ENCODE measurements around the gene ARHGAP30.
"Not testable (repeated sequence)": the region's sequence is repeated elsewhere in the genome, so short reads cannot be mapped to it uniquely, and the experiment has no call there.

The ARHGAP30 gene

DNA sequence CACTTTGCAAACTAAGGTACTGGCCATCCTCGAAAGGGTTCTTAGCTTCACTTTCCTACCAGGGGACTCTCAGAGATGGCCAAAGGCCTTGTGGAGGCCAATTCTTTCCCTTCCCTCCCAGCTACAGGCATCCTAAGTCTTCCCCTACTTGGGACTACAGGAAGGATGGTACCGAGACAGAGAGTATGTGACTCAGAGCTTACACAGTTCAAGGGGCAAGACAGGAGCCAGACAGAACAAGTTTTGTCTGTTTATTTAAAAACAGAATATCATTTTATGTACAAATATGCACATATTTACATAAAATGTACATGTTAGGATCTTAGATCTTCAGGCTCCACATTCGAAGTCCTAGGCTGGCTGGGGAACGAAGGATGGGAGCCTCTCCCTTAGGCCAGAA, 1.1 kb upstream of the ARHGAP30 start:
- DNase-seq: no peak

DNA sequence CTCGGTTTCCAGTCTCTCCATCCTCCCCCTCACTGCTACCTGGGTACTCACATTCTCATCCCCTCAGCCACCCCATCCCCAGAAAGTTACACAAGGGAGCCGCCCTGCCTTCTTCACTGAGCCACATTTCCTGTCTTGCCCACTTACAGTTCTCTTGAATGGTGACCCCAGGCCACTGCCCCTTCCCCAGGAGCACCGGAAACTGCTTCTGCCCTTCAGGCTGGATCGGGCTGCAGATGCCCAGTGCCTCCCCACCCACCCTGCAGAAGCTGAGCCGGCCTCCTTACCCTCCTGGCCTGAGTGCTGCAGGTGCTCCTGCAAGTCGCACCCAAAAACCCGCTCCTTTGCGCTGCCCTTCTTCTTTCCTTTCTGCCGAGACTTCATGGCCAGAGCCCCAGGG, 450 bp downstream of the ARHGAP30 start:
- no peak for DNase-seq

DNA sequence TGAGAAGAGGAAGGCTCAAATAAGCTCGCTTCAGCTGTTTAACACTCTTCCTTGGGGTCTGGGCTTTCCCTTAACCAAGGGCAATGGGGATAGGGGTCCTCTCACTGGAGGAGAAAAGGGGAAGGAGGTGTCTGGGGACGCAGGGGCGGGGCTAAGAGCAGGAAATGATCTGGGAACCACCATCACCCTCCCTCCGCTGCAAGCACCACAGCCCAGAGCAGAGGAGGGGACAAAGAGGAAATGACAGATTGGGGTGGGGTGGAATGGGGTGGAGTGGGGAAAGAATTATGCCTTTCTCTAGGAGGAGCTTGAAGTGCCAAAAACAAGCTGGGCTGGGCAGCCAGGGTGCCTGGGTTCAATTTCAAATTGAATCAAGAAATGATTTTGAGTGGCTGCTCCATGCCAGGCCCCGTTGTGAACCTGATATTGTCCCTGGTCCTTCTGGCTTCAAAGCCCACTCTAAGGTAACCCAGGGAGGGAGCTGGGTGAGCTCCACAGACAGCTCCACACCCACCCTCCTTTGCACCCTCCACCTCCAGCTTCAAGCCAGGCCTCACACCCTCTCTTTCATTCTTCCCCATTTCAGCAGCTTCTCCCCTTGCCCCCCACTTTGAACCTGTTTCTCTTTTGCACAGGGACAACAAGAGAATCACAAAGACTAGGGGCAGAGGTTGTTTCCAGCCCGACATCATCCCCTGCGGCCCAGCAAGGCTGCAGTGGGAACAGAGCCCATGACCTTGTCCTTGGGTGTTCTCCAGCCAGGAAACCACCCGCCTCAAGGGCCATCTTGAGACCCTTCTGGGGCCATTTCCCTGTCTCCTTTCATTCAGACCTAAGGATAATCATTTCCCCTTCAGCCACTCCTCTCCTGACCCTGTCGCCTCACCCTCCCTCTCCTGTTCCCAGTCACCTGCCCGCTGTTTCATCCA, 1.1 kb downstream of the ARHGAP30 start:
- no peak for DNase-seq

DNA sequence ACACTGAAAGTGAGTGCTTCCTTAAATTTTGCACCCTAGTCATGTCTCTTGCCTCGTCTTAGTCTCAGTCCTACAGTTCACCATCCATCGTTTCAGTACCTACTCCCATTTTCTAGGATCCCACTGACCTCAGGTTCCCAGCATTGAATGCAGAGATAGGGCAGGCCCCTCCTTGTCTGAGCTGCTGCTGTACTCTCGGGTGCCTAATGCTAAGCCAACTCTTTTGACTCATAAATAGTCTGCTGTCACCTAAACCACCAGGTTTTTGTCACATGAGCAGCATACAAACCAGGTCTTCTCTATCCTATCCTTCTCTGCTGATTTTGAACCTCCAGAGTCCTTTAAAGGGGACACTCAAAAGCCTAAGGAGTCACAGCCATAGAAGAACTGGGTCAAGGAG, 3.0 kb downstream of the ARHGAP30 start:
- no peak for DNase-seq

DNA sequence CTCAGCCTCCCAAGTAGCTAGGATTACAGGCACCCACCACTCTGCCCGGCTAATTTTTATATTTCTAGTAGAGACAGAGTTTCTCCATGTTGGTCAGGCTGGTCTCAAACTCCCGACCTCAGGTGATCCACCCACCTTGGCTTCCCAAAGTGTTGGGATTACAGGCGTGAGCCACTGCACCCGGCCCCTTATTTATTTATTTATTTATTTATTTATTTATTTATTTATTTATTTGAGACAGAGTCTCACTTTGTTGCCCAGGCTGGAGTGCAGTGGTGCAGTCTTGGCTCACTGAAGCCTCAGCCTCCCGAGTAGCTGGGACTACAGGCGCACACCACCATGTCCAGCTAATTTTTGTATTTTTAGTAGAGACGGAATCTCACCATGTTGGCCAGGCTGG, 4.0 kb downstream of the ARHGAP30 start:
- DNase-seq: not testable (repeated sequence)

DNA sequence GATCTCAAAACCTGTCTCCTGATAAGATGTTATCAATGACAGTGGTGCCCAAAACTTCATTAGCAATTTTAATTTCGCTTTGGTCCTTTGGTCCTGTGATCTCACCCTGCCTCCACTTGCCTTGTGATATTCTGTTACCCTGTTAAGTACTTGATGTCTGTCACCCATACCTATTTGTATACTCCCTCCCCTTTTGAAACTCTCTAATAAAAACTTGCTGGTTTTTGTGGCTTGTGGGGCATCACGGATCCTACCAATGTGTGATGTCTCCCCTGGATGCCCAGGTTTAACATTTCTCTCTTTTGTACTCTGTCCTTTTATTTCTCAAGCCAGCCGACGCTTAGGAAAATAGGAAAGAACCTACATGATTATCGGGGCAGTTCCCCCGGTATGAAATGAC, 5.8 kb downstream of the ARHGAP30 start:
- not testable (repeated sequence) for DNase-seq

DNA sequence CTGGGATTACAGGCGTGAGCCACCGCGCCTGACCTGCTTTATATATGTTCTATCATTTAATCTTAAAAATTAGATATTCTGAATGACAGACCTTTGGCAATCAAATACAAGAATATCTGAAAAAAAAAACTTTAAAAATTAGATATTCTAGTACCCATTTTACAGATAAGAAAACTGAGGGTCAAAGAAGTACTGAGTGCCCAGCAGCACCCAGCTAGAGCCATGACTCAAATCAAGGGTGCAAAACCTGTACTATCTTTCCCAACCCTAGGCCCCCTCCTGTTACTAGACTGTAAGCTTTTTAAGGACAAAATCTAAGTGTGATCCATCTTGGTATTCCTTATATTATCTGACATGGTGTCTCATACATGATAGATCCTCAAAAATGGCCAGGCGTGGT, 8.3 kb downstream of the ARHGAP30 start:
- DNase-seq: no peak

DNA sequence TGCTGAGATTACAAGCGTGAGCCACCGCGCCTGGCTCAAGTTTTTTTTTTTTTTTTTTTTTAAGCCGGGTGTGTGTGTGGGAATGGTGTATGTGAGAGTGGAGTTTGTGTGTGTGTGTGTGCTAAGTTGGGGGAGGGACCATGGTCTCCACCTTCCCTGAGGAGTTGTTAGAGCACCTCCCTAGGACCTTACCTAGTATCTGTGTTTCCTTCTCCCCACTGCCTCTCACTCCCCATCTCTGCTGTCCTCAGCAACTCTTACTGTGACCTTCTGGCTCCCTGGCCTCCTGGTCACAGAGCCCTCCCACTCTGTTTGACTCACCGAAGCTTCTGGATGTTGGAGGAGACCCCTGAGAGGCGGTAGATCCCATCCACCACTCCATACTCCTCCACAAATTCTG, 10.4 kb downstream of the ARHGAP30 start:
- DNase-seq: no peak

DNA sequence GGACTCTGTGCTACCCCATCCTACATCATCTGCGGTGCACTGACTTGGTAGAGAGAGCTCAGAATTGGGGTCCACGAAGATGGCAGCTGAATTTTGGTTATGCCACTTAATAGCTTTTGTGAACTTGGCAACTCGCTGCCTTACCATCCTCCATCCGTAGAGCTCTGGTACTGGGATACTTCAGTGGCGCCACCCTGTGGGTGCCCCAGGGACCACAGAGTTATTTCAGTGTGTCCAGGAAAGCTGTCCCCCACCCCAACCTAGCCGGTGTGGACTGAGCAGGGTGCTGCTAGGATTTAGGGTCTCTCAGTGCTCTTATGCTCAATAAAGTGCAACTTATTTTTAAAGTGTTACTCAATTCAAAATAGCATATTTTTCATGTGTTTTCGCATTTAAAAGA, 14.9 kb downstream of the ARHGAP30 start:
- DNase-seq: no peak

DNA sequence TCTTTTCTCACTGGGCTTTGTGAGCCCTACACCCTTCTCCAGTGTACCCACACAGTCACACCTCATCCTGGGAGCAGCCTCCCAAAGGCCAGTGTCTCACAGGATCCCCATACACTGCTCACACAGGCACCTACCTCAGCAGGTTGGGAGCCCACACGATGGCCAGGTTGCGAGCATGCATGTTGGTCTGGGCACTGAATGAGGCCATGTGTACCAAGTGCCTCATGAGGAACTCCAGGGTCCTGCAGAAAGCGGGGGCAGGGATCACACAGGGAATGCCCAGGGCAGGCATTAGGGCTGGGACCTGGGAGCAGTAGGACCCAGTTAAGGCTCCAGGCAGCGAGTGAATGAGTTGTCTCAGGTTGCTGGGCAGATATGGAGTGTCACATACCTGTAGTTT, 15.5 kb downstream of the ARHGAP30 start:
- no peak for DNase-seq

DNA sequence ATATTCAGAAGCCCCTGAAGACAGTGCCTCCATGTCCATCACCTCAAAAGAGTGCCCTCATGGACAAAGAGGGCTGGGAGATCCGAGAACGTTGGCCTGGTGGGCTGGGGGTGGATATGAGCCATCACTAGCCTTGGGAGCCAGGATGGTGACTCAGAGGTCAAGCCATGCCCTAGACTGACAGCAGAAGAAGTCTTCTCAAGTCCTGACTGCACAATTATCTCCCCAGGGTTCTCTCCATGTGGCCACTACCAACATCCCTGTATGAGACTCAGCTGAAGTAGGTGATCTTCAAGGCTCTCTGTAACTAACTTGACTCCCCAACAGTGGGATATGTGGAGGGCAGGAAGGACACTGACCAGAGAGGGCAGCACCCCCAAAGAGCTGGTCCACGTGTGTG, 16.8 kb downstream of the ARHGAP30 start:
- DNase-seq: no peak

DNA sequence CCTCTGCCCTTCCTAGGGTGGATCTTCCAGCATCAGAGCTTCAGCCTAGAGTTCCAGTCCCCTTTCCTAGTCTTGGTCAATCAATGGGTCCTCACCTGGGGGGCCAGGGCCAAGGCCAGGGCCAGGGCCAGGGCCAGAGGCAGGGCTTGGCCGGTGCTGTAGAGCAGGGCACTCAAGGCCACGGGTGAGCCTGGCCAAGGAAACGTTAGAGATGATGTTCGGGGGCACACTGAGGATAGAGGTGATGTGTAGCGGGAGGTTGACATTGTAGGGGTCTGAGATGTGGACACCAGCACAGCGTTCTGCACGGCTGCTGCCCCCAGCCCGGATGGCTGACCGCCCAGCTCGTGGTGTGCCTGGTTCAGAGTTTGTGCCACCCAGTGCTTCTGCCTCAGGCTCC, 18.5 kb downstream of the ARHGAP30 start:
- no peak for DNase-seq

DNA sequence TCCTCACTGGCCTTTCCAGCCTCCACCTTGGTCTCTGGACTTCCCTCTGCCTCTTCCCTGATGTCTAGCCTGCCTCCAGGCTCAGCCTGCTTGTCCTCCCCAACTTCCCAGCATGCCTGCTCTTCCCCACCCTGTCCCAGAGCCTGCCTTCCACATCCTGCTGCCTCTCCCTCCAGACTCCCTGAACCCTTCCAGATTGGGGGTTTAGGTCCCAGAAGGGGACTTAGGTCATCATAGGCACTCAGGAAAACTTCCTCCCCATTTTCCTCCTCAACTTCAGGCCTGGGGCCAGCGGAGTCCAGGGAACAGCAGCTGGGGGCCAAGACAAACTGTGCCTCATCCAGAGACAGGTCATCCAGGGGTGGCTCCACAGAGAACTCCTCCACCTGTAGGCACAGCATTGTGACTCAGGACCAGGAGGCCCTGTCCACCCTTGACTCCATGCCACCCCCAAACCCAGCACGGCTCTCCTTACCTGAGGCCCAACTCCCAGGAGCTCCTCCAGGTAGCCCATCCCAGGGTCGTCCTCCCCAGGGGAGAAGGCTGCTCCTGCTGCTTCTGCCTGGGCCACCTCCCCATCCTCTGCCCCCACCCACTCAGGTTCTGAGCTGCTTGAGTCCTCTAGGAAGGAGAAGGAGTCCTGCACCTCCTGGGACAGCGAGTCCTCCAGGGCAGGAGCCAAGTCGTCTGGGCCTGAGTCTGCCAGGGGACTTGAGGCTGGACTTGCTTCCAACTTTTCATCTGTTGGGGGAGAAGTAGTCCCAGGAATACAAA, 20.6 kb downstream of the ARHGAP30 start:
- no peak for DNase-seq

DNA sequence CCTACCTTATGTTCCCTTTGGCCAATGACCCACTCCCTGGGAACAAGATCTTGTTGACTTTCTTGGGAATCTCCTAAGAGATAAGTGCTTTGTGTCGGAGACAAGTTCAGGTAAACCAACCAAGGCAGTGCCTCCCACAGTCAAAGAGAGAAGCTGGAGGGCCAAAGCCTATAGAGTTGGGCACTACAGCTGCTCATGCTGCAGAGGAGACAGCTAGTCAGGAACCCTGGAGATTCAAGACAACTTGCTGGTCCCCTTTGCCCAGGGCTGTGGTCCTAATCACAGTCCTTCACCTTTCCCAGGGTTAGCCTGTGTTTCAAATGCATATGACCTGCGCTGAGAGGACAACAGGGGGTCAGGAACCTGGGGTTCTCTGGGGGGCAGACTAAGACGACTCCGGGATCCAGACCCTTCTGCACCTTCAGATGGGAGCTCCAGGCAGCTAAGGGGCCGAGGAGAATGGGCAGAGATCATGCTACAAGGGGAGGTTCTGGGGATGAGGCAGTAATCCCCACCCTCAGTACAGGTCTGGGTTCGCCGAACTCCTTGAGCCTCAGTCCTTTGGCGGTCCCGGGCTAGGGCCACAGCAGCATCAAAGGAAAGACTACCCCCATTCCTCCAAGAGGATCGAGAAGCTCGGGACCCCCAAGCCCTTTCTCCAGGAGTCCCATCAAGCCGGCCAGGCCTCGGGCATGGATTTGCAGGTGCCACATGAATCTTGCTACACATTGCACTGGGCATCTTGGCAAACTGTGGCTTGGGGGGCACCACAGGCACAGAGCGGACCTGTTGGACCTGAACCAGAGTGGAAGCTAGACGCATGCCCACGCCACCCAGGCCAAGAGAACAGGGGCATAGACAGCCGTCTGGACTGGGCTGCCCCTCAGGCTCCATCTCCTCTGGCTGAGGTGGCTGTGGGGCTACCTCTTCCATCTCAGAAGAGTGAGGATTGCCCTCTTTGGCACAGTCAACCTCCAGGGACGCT, 22.0 kb downstream of the ARHGAP30 start:
- DNase-seq: no peak

DNA sequence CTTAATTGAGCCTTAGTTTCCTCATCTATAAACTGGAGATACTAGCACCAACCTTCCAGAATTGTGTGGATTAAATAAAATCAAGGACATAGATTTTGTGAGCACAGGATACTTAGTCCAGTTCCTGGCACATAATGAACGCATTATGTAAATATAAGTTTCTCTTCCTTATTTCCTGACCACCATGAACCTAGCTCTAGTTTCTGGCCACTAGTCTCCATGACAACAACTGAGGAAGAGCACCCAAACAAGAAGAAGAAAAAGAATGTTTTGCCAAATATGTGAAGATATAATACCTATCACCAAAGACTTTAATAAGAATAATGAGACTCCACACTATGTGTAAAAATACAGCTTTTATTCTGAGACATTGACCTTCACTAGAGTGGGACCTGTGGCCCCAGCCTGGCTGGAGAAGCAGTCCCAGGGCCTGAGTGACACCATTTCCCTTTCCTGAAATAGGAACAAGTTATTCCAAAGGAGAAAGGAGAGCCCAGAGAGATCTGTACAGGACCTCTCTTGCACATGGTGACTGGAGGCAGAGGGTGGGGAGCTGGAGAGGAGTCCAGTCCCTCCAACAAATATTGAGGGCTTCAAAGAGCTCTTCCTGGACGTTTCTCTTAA, 23.0 kb downstream of the ARHGAP30 start:
- DNase-seq: no peak

DNA sequence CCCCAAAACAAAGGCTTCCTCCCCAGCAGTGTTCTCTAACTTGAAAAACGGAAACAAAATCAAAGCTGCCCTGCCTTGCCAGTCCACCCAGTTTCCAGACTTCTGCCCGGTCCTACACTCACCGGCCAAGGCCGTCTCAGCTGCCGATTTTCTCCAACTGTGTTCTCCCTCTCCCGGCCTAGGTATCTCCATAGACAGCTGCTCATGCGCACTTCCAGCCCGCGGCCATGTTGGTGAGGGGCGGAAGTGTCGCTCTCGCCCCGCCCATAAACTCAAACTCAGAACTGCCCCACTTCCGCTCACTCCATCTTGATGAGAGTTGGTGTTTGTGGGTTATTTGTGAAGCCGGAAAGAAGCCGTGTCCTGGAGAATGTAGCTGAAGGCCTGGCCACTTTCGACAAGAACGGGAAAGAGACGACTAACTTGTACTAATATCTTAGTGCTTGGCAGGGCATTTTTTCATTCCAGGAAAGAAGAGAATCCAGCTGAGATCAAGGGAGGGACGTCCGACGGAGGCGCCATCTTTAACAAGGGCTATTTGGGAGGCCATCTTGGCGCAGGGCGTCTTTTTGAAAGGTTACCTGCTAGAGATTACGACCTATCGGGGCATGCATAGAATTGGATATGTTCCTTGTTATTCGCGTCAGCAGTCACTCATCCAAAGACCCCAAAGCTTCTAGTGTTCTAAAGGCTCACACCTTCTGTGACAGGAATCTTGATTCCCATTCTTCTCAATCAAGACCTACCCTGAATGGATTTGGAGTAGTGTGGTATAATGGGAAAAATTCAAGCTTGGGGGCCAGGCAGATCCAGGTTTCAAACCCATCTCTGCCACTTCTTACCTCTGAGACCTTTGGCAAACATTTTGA, 23.7 kb downstream of the ARHGAP30 start, which contains the start of gene USF1:
Gene USF1 (minus strand): TSS at position 242 of the 869 bp plus-strand sequence. CDS start 2,702 bp downstream, outside the sequence.
- DNase-seq: peak; percentile 94

DNA sequence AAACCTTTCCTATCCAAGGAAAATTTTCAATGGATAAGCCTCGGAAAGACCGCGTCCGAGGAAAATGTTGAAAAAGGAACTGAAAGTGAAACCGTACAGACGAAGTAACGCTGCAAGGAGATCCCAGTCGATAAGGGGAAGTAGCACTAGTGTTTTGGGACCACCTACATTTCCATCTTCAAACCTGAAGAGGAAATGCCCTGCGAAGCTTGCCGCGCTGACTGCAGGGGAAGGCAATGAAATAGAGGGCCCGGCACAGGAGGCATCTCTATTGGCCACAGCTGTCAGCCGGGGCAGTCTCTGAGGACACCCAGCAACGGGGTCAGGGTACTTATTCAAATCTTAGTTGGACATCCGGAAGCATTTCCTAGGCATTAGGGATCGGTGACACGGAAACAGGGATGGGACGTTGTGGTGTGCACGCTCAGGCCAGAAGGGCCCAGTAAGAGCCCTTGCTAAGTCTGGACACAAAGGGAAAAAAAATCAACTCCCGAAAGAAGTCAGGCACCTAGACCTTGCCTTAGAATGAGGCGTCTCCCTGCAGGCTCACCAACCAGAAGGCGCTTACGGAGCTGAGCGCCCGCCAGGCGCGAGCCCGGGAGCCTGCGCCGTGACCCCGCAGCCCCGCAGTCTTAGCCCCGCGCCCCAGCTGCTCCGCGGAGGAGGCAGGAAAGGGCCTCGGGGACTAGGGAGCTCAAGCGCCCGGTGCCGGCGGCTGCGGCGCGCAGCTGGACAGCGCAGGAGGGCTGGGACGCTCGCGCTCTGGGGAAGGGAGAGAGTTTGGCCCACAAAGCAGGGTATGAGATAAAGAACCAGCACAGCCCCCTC, 24.6 kb downstream of the ARHGAP30 start:
- DNase-seq: peak; percentile 65

DNA sequence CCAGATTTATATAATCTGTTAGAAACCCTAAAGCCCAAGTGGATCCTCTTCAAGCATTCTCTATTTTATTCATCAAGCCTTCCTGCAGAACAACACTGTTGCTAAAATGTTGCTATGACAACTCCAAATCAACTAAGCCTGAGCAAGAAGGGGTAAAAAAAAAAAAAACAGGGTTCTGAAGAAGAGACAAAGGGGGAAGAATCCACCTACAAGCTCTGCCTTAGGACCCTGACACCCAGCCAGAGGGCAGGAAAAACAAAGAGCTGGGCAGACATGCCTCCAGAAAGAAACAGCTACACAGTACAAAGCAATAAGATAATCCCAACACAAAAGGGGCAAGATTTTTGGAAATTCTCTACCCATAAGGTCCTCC, 25.2 kb downstream of the ARHGAP30 start:
- DNase-seq: no peak

DNA sequence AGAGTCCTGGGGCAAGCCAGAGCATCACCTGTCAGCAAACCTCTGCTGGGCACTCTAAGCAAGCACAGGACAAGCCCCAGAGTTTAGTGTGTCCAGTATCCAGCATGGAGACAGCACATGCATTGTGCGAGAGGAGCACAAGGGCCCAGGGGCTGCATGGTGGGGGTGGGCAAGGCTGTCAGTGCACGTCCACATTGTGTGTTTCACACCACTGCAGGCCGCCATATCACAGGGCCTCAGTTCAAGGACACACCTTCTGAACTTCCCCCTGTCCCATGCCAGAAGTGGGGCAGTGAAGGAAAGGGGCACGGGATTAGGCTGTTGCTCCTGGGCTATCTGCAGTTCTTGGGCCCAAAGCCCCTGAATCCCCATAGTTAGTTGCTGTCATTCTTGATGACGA, 30.1 kb downstream of the ARHGAP30 start:
- DNase-seq: no peak

DNA sequence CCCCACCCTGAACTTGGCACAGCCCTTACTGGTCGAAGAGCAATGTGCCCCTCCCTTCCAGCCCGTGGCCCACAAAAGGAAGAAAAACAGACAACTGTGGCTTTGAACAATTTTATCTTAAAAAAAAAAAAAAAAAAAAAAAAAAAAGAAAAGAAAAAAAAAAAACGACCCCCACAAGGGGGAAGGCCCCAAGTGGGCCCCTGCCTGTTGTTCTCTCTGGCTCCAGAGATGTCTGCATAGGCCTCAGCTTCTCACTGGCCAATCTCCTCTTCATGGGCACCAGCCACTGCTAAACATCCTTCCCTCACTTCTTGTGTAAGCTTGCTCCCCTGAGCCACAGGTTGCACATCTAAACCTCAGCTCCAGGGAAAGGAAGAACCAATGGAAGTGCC, 30.5 kb downstream of the ARHGAP30 start:
- no peak for DNase-seq
